Activated naive CD4-positive, alpha-beta T cell treated with anti-CD3 and anti-CD28 coated beads, Interleukin-2, amount 10 ng/mL, durations not matched to agents 7 days and 5 days (primary cell): Measurements from ENCODE around the gene CLSTN3.

ENCODE experiments used
- CTCF ChIA-PET: fragments of 350-600 bp; sonication (Branson Sonifier 250); formaldehyde crosslinking; loops from one replicate; lab custom pipeline; 2021; ENCODE audit warnings: antibody characterized with exemption; lab: Charles Lee
- DNase-seq: peaks from one replicate; pipeline ENCODE4 v3.0.0-alpha.2; 2020
- H3K27ac Mint-ChIP-seq: one replicate; pipeline ENCODE4 v1.8.0; 2021; ENCODE audit warnings: mild to moderate bottlenecking, moderate library complexity, mixed read lengths
- H3K27me3 Mint-ChIP-seq: one replicate; pipeline ENCODE4 v1.8.0; 2021; ENCODE audit warnings: mild to moderate bottlenecking, mixed read lengths
- H3K36me3 Mint-ChIP-seq: one replicate; pipeline ENCODE4 v1.8.0; 2021; ENCODE audit warnings: mixed read lengths
- H3K4me1 Mint-ChIP-seq: one replicate; pipeline ENCODE4 v1.8.0; 2021; ENCODE audit warnings: mixed read lengths
- H3K4me3 Mint-ChIP-seq: one replicate; pipeline ENCODE4 v1.8.0; 2021; ENCODE audit warnings: mild to moderate bottlenecking, moderate library complexity, mixed read lengths
- H3K9me3 Mint-ChIP-seq: one replicate; pipeline ENCODE4 v1.8.0; 2021; ENCODE audit warnings: mixed read lengths

The CLSTN3 gene

GRCh38 chr12:7152818-7153217 lies 22.6 kb downstream of the CLSTN3 start:
- CTCF ChIA-PET: interaction anchor here (1.0 kb wide), 1 partner anchor 10 kb away, joined by 4 read pairs; no protein-coding TSS in a partner anchor
- no peak overlapping the region for H3K4me3 Mint-ChIP-seq
- no peak overlapping the region for H3K27ac Mint-ChIP-seq
- no peaks in the 10 kb centered on the region for H3K9me3 Mint-ChIP-seq
- no peaks in the 10 kb centered on the region for H3K27me3 Mint-ChIP-seq
- DNase-seq: no peak
- peaks cover 10% of the 10 kb centered on the region for H3K4me1 Mint-ChIP-seq
- peaks cover 50% of the 10 kb centered on the region for H3K36me3 Mint-ChIP-seq

GRCh38 chr12:7154042-7154441 lies 23.9 kb downstream of the CLSTN3 start:
- CTCF ChIA-PET: interaction anchor here (1.0 to 1.3 kb wide), 2 partner anchors 8 to 9 kb away, joined by 4 to 5 read pairs; no protein-coding TSS in a partner anchor
- Mint-ChIP-seq H3K4me3 (no peak overlapping the region), H3K4me1 (peaks cover 2% of the 10 kb centered on the region), H3K36me3 (peaks cover 38% of the 10 kb centered on the region), H3K9me3 (no peaks in the 10 kb centered on the region), H3K27me3 (no peaks in the 10 kb centered on the region), H3K27ac (no peak overlapping the region)
- no peak for DNase-seq

GRCh38 chr12:7154901-7155470 lies 24.8 kb downstream of the CLSTN3 start:
- Mint-ChIP-seq H3K27ac (no peak overlapping the region), H3K9me3 (no peaks in the 10 kb centered on the region), H3K4me3 (no peak overlapping the region), H3K4me1 (no peaks in the 10 kb centered on the region), H3K27me3 (no peaks in the 10 kb centered on the region), H3K36me3 (peaks cover 32% of the 10 kb centered on the region)
- CTCF ChIA-PET: interaction anchor here (1.1 to 1.3 kb wide), 2 partner anchors 9 to 44 kb away, joined by 3 to 5 read pairs; no protein-coding TSS in a partner anchor
- no peak for DNase-seq

- Mint-ChIP-seq H3K27ac (no peak overlapping the region), H3K27me3 (no peaks in the 10 kb centered on the region), H3K4me3 (no peak overlapping the region), H3K4me1 (no peaks in the 10 kb centered on the region), H3K36me3 (peaks cover 26% of the 10 kb centered on the region), H3K9me3 (no peaks in the 10 kb centered on the region)
- CTCF ChIA-PET: interaction anchor here (1.1 to 1.3 kb wide), 2 partner anchors 10 to 44 kb away, joined by 3 to 5 read pairs; no protein-coding TSS in a partner anchor
- DNase-seq: no peak
Measured at GRCh38 chr12:7155471-7156034, 25.4 kb downstream of the CLSTN3 start.

GRCh38 chr12:7156259-7157197 lies 26.4 kb downstream of the CLSTN3 start:
- DNase-seq: no peak
- Mint-ChIP-seq H3K27me3 (peaks cover 3% of the 10 kb centered on the region), H3K4me3 (no peak overlapping the region), H3K4me1 (no peaks in the 10 kb centered on the region), H3K9me3 (no peaks in the 10 kb centered on the region), H3K27ac (no peak overlapping the region), H3K36me3 (peaks cover 22% of the 10 kb centered on the region)
- CTCF ChIA-PET: interaction anchor here (0.9 kb wide), 1 partner anchor 9 kb away, joined by 3 read pairs; no protein-coding TSS in a partner anchor

- DNase-seq: no peak
- CTCF ChIA-PET: no interaction called here
- no peak overlapping the region for H3K27ac Mint-ChIP-seq
- H3K27me3 Mint-ChIP-seq: peaks cover 10% of the 10 kb centered on the region
- no peak overlapping the region for H3K4me3 Mint-ChIP-seq
- no peaks in the 10 kb centered on the region for H3K9me3 Mint-ChIP-seq
- H3K36me3 Mint-ChIP-seq: peaks cover 22% of the 10 kb centered on the region
- H3K4me1 Mint-ChIP-seq: peaks cover under 1% of the 10 kb centered on the region
Measured at GRCh38 chr12:7157391-7157790, 27.2 kb downstream of the CLSTN3 start.

GRCh38 chr12:7158781-7159609 lies 28.8 kb downstream of the CLSTN3 start:
- H3K27me3 Mint-ChIP-seq: peaks cover 25% of the 10 kb centered on the region
- no peak overlapping the region for H3K4me3 Mint-ChIP-seq
- H3K36me3 Mint-ChIP-seq: peaks cover 15% of the 10 kb centered on the region
- no peak overlapping the region for H3K27ac Mint-ChIP-seq
- H3K4me1 Mint-ChIP-seq: peaks cover 8% of the 10 kb centered on the region
- no peaks in the 10 kb centered on the region for H3K9me3 Mint-ChIP-seq
- CTCF ChIA-PET: no interaction called here
- no peak for DNase-seq

GRCh38 chr12:7160183-7160582 lies 30.0 kb downstream of the CLSTN3 start:
- CTCF ChIA-PET: no interaction called here
- no peak for DNase-seq
- no peak overlapping the region for H3K4me3 Mint-ChIP-seq
- peaks cover 25% of the 10 kb centered on the region for H3K27me3 Mint-ChIP-seq
- H3K4me1 Mint-ChIP-seq: peaks cover 8% of the 10 kb centered on the region
- no peaks in the 10 kb centered on the region for H3K9me3 Mint-ChIP-seq
- peaks cover 10% of the 10 kb centered on the region for H3K36me3 Mint-ChIP-seq
- H3K27ac Mint-ChIP-seq: no peak overlapping the region

- Mint-ChIP-seq H3K9me3 (no peaks in the 10 kb centered on the region), H3K27ac (no peak overlapping the region), H3K4me1 (peaks cover 8% of the 10 kb centered on the region), H3K27me3 (peaks cover 31% of the 10 kb centered on the region), H3K4me3 (no peak overlapping the region), H3K36me3 (peaks cover 5% of the 10 kb centered on the region)
- DNase-seq: no peak
- CTCF ChIA-PET: interaction anchor here (1.4 to 2.1 kb wide), 3 partner anchors 11 to 48 kb away, joined by 3 to 4 read pairs (median 4); no protein-coding TSS in a partner anchor
Measured at GRCh38 chr12:7161327-7161726, 31.2 kb downstream of the CLSTN3 start.

GRCh38 chr12:7161811-7162210 lies 31.6 kb downstream of the CLSTN3 start:
- no peak overlapping the region for H3K27ac Mint-ChIP-seq
- CTCF ChIA-PET: interaction anchor here (1.3 to 3.6 kb wide), 6 partner anchors 10 to 49 kb away, joined by 3 to 16 read pairs (median 4); no protein-coding TSS in a partner anchor
- peaks cover 34% of the 10 kb centered on the region for H3K27me3 Mint-ChIP-seq
- H3K9me3 Mint-ChIP-seq: no peaks in the 10 kb centered on the region
- DNase-seq: no peak
- no peak overlapping the region for H3K4me3 Mint-ChIP-seq
- peaks cover 3% of the 10 kb centered on the region for H3K36me3 Mint-ChIP-seq
- H3K4me1 Mint-ChIP-seq: peaks cover 8% of the 10 kb centered on the region

- CTCF ChIA-PET: interaction anchor here (1.1 to 3.6 kb wide), 6 partner anchors 9 to 309 kb away, joined by 3 to 16 read pairs (median 4); no protein-coding TSS in a partner anchor
- H3K4me1 Mint-ChIP-seq: peaks cover 8% of the 10 kb centered on the region
- H3K36me3 Mint-ChIP-seq: peaks cover 1% of the 10 kb centered on the region
- peak; percentile 51 for DNase-seq
- peaks cover 5% of the 10 kb centered on the region for H3K9me3 Mint-ChIP-seq
- no peak overlapping the region for H3K4me3 Mint-ChIP-seq
- peaks cover 34% of the 10 kb centered on the region for H3K27me3 Mint-ChIP-seq
- peak overlapping the region; percentile 6 for H3K27ac Mint-ChIP-seq
Measured at GRCh38 chr12:7162691-7163114, 32.5 kb downstream of the CLSTN3 start.

GRCh38 chr12:7169951-7170350 lies 39.8 kb downstream of the CLSTN3 start:
- Mint-ChIP-seq H3K4me3 (no peak overlapping the region), H3K36me3 (peaks cover 3% of the 10 kb centered on the region), H3K4me1 (no peaks in the 10 kb centered on the region), H3K27ac (no peak overlapping the region), H3K27me3 (peaks cover 23% of the 10 kb centered on the region), H3K9me3 (peaks cover 38% of the 10 kb centered on the region)
- CTCF ChIA-PET: no interaction called here
- no peak for DNase-seq

- no peak for DNase-seq
- Mint-ChIP-seq H3K27ac (no peak overlapping the region), H3K36me3 (peaks cover 3% of the 10 kb centered on the region), H3K27me3 (peaks cover 23% of the 10 kb centered on the region), H3K4me1 (no peaks in the 10 kb centered on the region), H3K4me3 (no peak overlapping the region), H3K9me3 (peaks cover 38% of the 10 kb centered on the region)
- CTCF ChIA-PET: interaction anchor here (0.9 to 1.2 kb wide), 2 partner anchors 10 to 59 kb away, joined by 3 to 4 read pairs; no protein-coding TSS in a partner anchor
Measured at GRCh38 chr12:7171854-7172253, 41.7 kb downstream of the CLSTN3 start.
